ENCODE measurements around the gene HNRNPA2B1.

DNA sequence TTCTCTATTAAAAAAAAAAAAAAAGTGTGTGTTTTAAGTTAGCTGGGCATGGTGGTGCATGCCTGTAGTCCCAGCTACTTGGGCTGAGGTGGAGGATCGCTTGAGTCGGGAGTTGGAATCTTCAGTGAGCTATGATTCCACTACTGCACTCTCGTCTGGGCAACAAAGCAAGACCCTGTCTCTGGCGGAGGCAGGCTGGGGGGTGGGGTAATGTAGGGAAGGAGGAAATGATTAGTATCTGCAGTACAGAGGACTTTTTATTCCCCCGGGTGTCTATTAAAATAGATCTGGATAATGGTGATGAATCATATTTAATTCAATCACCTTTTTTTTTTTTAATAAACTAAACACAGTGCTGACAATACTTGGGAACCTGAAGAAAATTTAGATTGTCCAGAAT lies 7.5 kb upstream of the HNRNPA2B1 start:
- TF ChIP-seq, protein P1, sequence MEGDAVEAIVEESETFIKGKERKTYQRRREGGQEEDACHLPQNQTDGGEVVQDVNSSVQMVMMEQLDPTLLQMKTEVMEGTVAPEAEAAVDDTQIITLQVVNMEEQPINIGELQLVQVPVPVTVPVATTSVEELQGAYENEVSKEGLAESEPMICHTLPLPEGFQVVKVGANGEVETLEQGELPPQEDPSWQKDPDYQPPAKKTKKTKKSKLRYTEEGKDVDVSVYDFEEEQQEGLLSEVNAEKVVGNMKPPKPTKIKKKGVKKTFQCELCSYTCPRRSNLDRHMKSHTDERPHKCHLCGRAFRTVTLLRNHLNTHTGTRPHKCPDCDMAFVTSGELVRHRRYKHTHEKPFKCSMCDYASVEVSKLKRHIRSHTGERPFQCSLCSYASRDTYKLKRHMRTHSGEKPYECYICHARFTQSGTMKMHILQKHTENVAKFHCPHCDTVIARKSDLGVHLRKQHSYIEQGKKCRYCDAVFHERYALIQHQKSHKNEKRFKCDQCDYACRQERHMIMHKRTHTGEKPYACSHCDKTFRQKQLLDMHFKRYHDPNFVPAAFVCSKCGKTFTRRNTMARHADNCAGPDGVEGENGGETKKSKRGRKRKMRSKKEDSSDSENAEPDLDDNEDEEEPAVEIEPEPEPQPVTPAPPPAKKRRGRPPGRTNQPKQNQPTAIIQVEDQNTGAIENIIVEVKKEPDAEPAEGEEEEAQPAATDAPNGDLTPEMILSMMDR (IDR thresholded peaks at IDR 0.05; ENCODE audit: low read depth, low read length) = no peak
- TF ChIP-seq EZH2phosphoT487 (IDR thresholded peaks at IDR 0.05; ENCODE audit: low read depth) = no peak
